HEK293 (cell line): ENCODE data around the gene EXOC3.

ENCODE experiments used
- CTCF ChIA-PET: fragments of 350-600 bp; formaldehyde crosslinking; extraction: SDS; loops from one replicate; lab custom pipeline; 2021; ENCODE audit warnings: antibody characterized with exemption; lab: Yijun Ruan, JAX
- POLR2A ChIA-PET: fragments of 300-600 bp; formaldehyde crosslinking; extraction: SDS; loops from one replicate; lab custom pipeline; 2020; ENCODE audit warnings: antibody characterized with exemption, inconsistent platforms; lab: Yijun Ruan, JAX
- H3K27ac ChIP-seq: fragments of 200-500 bp; sonication (Bioruptor generic); 2 replicates; pipeline ENCODE4 v1.5.1; 2014; ENCODE audit warnings: low read depth, low read length, control low read depth, inconsistent platforms; ENCODE audit errors: extremely low read depth
- H3K36me3 ChIP-seq, 2 experiments: fragments of 200-500 bp in 1 of 2; sonication (Bioruptor generic) in 1 of 2; 1 replicate in 1 of 2; 2 replicates in 1 of 2; pipeline ENCODE4 v1.5.1; 2014 to 2017; ENCODE audit warnings: inconsistent platforms in 2 of 2, low read length in 2 of 2; ENCODE audit not compliant: control insufficient read depth in 2 of 2, insufficient read depth in 1 of 2
- H3K4me1 ChIP-seq: fragments of 200-500 bp; sonication (Bioruptor generic); 2 replicates; pipeline ENCODE4 v1.5.1; 2014; ENCODE audit warnings: mild to moderate bottlenecking, low read length, inconsistent platforms; ENCODE audit not compliant: control insufficient read depth, insufficient read depth
- H3K4me3 ChIP-seq: 2 replicates; pipeline ENCODE4 v1.5.1; 2011; ENCODE audit warnings: low read depth, mild to moderate bottlenecking, control low read depth, low read length, moderate library complexity
- H3K9me3 ChIP-seq: fragments of 200-500 bp; sonication (Bioruptor generic); 2 replicates; pipeline ENCODE4 v1.5.1; 2014; ENCODE audit warnings: low read depth, low read length, inconsistent platforms; ENCODE audit not compliant: control insufficient read depth, insufficient read depth
- FEZF1 ChIP-seq: fragments of 450-650 bp; formaldehyde crosslinking; IDR thresholded peaks from 2 replicates; pipeline ENCODE4 v1.5.1; 2016; ENCODE audit warnings: missing biosample characterization, missing genetic modification characterization
- KLF10 ChIP-seq: fragments of 450-650 bp; IDR thresholded peaks from 2 replicates; pipeline ENCODE4 v1.5.1; 2018; ENCODE audit warnings: missing biosample characterization, mild to moderate bottlenecking, missing genetic modification characterization
- OVOL3 ChIP-seq: fragments of 450-650 bp; formaldehyde crosslinking; IDR thresholded peaks from 2 replicates; pipeline ENCODE4 v1.5.1; 2016; ENCODE audit warnings: missing biosample characterization, missing genetic modification characterization
- PRDM10 ChIP-seq: fragments of 450-650 bp; formaldehyde crosslinking; IDR thresholded peaks from 2 replicates; pipeline ENCODE4 v1.5.1; 2016; ENCODE audit warnings: missing biosample characterization, missing genetic modification characterization
- PRDM6 ChIP-seq: fragments of 450-650 bp; formaldehyde crosslinking; IDR thresholded peaks from 2 replicates; pipeline ENCODE4 v1.5.1; 2017; ENCODE audit warnings: missing biosample characterization, missing genetic modification characterization
- REPIN1 ChIP-seq: fragments of 450-650 bp; formaldehyde crosslinking; IDR thresholded peaks from 2 replicates; pipeline ENCODE4 v1.5.1; 2017; ENCODE audit warnings: missing biosample characterization, missing genetic modification characterization, low read depth
- ZFP69B ChIP-seq: fragments of 450-650 bp; formaldehyde crosslinking; IDR thresholded peaks from 2 replicates; pipeline ENCODE4 v1.5.1; 2016; ENCODE audit warnings: missing biosample characterization, missing genetic modification characterization
- ZNF2 ChIP-seq: fragments of 450-650 bp; formaldehyde crosslinking; IDR thresholded peaks from 2 replicates; pipeline ENCODE4 v1.5.1; 2016; ENCODE audit warnings: missing biosample characterization, missing genetic modification characterization
- ZNF362 ChIP-seq: fragments of 450-650 bp; formaldehyde crosslinking; IDR thresholded peaks from 2 replicates; pipeline ENCODE4 v1.5.1; 2016; ENCODE audit warnings: missing biosample characterization, missing genetic modification characterization
- ZNF404 ChIP-seq: fragments of 450-650 bp; formaldehyde crosslinking; IDR thresholded peaks from 2 replicates; pipeline ENCODE4 v1.5.1; 2017; ENCODE audit warnings: missing biosample characterization, missing genetic modification characterization
- ZNF518A ChIP-seq: fragments of 450-650 bp; formaldehyde crosslinking; conservative IDR thresholded peaks from 2 replicates; pipeline ENCODE4 v1.5.1; 2016; ENCODE audit warnings: low read depth, missing biosample characterization, missing genetic modification characterization
- ZNF670 ChIP-seq: fragments of 450-650 bp; formaldehyde crosslinking; IDR thresholded peaks from 2 replicates; pipeline ENCODE4 v1.5.1; 2016; ENCODE audit warnings: missing biosample characterization, missing genetic modification characterization, low read depth
- ZNF692 ChIP-seq: fragments of 450-650 bp; formaldehyde crosslinking; IDR thresholded peaks from 2 replicates; pipeline ENCODE4 v1.5.1; 2016; ENCODE audit warnings: missing biosample characterization, missing genetic modification characterization
- ZNF707 ChIP-seq: fragments of 450-650 bp; formaldehyde crosslinking; IDR thresholded peaks from 2 replicates; pipeline ENCODE4 v1.5.1; 2016; ENCODE audit warnings: missing biosample characterization, missing genetic modification characterization

Gene EXOC3

GRCh38 chr5:399296-400281 is 43.4 kb upstream of the EXOC3 start (continued):
- no peak; the same call in 1 of the 2 replicates for TF ChIP-seq KLF10
- TF ChIP-seq ZNF404 (tag by site-specific recombination), result no peak
- TF ChIP-seq OVOL3 (tag by site-specific recombination), result no peak

- H3K9me3 ChIP-seq, result no peaks in the 10 kb centered on the region
- POLR2A ChIA-PET, result no interaction called here
- peaks cover 18% of the 10 kb centered on the region for H3K4me1 ChIP-seq
- H3K27ac ChIP-seq, result peak overlapping the region; percentile 91
- no peak overlapping the region for H3K4me3 ChIP-seq
- H3K36me3 ChIP-seq, result no peaks in the 10 kb centered on the region
- CTCF ChIA-PET, result interaction anchor here (0.6 to 1.5 kb wide), 4 partner anchors 12 to 82 kb away, joined by 3 to 4 read pairs (median 4); no protein-coding TSS in a partner anchor
- TF ChIP-seq ZNF707, result no peak
- TF ChIP-seq ZNF692 (tag by site-specific recombination), result peak; percentile 59
- peak; percentile 12; the same call in 1 of the 2 replicates for TF ChIP-seq PRDM6 (tag by site-specific recombination)
- TF ChIP-seq FEZF1 (tag by site-specific recombination), result 0 out of 2 replicates have a peak, but pooled peaks have one; percentile 1
- peak; percentile 58; the same call in 1 of the 2 replicates for TF ChIP-seq ZFP69B (tag by site-specific recombination)
- 0 out of 2 replicates have a peak, but pooled peaks have one; percentile 2 for TF ChIP-seq REPIN1 (tag by site-specific recombination)
- TF ChIP-seq ZNF518A, result 0 out of 2 replicates have a peak, but pooled peaks have one; percentile 10
- no peak for TF ChIP-seq ZNF2 (tag by site-specific recombination)
- no peak for TF ChIP-seq ZNF670 (tag by site-specific recombination)
- TF ChIP-seq PRDM10 (tag by site-specific recombination), result peak; percentile 6
- peak; percentile 74; the same call in 1 of the 2 replicates for TF ChIP-seq ZNF362
These were observed 42.5 kb upstream of the EXOC3 start for GRCh38 chr5:400282-401145.
